ENCODE results near the gene IPO4.

IPO4 gene

DNA sequence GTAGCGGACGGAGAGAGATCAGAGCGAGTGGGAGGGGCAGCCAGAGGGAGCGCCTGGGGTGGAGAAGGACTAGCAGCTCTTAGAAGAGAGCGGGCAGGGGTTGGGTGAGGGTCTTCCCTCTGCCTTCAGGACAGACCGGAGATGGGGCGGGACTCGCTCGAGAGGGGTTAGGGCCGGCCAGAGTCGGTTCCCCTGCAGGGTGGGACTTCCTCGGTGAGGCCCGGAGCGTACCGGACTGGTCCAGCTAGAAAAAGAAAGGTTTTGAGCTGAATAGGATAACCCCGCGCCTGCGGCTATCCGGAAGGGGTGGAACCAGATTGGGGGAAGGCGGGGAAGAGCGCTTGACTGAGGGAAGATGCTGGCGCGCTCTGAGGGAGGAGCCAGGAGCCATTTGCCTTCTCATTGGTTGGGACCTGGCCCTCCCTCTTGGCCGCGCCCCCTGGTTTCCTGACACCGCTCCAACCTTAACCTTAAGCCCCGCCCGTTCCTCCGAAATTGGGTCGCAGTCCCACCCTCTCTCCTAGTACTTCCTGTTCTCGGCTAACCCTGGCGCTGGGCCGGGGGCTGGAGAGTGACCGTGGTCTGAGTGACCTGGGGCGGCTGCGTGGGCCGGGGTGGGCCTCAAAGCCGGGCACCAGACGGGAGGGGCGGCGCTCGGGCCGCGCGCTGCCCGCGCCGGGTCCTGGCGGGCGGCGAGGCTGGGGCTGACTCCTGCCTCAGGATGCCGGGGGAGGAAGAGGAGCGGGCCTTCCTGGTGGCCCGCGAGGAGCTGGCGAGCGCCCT lies 41.4 kb downstream of the IPO4 start, which contains the start of gene RNF31:
TSS of gene RNF31 (plus strand) at position 521 of the 783 bp plus-strand sequence. CDS start at position 722, 201 bp downstream.
- DNase-seq = peak; percentile 99

DNA sequence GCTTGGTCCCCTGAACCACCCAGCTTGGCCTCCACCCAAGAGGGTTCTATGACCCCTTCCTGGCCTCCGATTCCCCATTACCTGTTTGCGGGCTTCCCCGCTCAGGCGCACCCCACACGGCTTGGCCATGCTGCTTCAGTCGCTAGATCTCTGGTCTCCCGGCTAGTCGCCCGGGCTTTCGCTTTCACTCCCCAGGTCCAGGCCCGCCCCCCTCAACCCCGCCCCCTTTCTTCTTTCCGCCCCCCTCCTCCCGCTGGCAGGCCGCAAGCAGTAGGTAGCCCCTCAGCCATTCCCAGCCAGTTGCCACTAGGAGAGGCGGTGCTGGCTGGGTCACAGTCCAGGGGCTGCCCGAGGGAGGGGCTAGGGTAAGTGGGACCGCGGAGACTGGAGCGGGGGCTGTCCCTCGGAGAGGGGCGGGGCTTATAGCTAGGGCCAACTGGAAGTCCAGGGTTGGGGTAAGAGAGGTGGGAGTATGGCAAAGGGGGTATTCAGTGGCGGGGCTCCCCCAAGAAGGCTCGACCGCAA lies 42.1 kb downstream of the IPO4 start, which contains the start of gene PSME2:
TSS of gene PSME2 (minus strand) at position 158 of the 525 bp plus-strand sequence. CDS start at position 129, 29 bp downstream.
- peak; percentile 98 for DNase-seq

- DNase-seq = no peak
Measured at GRCh38 chr14:24145690-24146452, 42.7 kb downstream of the IPO4 start.

DNA sequence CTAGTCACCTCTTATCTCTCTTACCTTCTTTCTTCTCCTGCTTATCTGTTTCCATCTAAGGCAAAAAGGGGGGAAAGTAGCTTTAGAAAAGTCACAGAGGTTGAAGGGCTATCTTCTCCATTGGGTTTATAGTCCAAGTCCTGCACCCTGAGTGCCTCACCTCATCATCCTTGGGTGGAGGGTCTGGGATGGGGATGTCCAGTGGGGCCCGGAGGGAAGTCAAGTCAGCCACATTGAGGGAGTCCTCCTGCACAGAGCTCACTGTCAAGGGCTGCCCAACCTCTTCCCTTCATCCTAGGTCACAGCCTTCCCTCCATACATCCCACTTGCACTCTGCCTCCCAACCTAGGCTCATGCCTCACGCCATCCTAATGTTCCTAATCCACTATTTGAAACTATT lies 43.4 kb downstream of the IPO4 start:
- DNase-seq = no peak

DNA sequence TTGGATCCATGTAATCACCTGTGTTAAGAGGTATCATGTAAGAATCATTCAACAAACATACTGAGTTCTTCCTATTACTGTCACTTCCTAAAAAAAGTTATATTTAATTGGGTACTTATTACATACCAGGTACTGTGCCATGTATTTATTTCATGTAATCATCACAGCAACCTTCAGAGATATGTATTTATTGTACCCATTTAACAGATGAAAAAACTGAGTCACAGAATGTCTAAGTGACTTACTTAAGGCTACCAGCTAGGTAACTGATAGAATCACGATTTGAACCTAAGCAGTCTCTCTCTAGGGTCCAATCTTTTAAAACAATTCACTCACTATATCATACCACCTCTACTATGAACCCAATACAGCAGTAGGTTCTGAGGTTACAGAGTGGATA lies 44.2 kb downstream of the IPO4 start:
- no peak for DNase-seq

DNA sequence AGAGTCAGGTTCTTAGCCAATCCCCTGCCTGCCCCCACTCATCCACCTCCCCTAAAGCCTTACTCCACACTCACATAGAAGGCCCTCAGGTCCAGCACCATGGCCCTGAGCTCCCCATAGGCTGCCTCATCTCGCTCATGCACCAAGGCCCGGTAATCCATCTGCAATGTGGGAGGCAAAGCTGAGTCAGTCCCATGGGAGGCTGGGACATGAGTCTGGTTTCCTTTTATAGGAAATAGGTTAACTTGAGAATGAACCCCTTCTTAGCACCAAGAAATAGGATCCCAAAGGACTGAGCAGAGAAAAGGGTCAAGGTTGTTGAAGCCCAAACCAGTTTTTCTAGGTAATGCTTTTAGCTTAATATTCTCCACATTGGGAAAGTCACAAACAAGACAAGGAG lies 45.1 kb downstream of the IPO4 start:
- DNase-seq = no peak

DNA sequence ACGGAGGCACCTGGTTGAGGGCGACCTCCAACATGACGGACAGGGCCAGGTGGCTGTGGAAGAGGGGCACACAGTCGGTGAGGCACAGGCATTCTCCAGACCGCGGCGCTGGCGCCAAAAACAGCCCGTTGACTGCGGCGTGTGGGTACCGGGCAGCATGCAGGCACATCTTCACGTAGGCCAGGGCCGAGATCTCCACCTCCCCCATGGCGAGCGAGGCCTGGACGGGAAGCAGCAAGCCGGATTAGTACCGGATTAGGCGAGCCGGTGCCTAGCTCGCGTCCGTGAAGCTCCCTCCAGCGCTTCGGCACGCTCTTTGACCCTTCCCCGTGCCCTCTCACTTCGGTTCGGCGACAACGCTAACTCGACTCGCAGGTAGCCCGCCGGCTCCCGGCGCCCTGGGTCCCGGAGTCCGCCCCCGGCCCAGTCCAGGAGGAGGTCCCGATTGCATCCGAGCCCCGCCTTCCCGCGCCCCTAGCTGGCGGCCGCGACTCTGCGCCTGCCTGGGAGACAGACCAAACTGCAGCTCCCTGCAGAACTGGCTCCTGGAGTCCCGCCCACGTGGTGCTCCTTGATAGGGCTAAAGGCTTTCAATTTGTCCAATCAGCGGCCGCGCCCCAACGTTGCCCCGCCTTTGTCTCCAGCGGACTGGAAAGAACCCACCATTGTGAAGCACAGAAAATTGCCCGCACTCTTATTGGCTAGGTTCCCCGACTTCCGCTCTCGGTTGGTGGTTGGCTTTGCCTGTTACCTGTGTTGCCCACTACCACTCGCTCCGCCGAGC lies 47.3 kb downstream of the IPO4 start, which contains the start of gene EMC9:
TSS of gene EMC9 (minus strand) at position 495 of the 784 bp plus-strand sequence. CDS start at position 208, 287 bp downstream.
- DNase-seq = peak; percentile 100

DNA sequence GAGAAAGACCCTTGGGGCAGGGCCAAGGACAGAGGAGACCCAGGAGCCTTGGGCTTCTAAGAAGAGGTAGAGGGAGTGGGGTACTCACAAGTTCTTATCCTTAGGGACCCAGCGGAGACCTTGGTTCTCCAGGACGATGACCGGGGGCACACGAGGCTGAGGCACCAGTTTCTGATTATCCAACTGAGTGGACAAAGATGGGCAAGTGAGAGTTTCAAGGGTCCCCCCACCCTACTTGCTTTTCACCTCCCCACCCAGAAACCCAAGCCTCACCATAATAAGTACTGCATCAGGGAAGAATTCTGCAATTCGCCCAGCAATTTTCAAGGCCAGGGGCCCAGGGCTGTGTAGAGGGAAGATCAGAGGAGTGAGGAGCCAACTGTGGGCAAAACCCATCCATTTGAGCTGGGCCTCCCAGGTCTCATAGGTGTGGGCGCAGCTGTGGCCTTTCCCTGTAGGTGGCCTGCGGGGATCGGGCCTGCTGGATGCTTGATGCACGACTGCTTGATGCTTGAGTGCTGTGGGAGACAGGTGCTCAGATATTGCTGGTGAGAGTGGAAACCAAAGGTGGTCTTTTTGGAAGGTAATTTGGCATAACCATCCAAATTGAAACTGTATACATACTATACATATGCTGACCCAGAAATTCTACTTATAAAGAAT lies 49.2 kb downstream of the IPO4 start:
- DNase-seq = peak; percentile 2

- no peak for DNase-seq
Measured at GRCh38 chr14:24138396-24139271, 50.0 kb downstream of the IPO4 start.

- DNase-seq = no peak
Measured at GRCh38 chr14:24137529-24138395, 50.9 kb downstream of the IPO4 start.

- peak; percentile 36 for DNase-seq
Measured at GRCh38 chr14:24136684-24137528, 51.7 kb downstream of the IPO4 start.

GRCh38 chr14:24135834-24136683 lies 52.6 kb downstream of the IPO4 start, which contains the start of gene PSME1:
TSS of gene PSME1 (plus strand) at chr14:24136194. CDS start at chr14:24136263, 69 bp downstream.
- DNase-seq = peak; percentile 95

DNA sequence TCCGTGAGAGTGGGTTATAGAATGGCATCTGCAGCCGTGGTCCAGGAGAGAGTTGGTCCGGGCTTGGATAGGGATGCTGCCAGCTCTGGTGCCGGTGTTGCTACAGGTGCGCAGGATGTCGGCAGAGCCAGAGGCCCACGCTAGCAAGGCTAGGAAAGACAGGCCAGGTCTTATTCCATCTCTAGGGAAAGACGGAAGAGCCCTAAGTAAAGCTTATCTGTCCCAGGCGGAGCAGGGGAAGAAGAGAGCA lies 53.1 kb downstream of the IPO4 start:
- DNase-seq = no peak

GRCh38 chr14:24133735-24134134 lies 54.9 kb downstream of the IPO4 start:
- DNase-seq = no peak

DNA sequence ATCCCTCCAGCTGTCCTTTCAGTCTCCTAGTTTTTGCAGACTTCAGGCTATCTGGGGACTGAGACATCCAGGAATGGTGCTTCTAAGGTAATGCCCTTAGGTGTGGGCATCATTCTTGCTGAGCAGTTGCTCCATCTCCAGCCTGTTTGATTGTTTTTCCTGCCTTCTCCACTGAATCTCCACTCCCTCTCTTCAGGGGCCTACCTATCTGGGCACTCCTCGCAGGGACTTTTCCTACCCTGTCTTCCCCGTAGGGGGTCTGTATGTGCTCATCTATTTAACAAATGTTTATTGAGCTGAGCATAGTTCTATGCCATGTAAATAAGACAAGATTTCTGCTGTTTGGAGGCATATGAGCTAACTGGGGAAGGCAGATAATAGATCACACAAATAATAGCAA lies 55.6 kb downstream of the IPO4 start:
- no peak for DNase-seq

DNA sequence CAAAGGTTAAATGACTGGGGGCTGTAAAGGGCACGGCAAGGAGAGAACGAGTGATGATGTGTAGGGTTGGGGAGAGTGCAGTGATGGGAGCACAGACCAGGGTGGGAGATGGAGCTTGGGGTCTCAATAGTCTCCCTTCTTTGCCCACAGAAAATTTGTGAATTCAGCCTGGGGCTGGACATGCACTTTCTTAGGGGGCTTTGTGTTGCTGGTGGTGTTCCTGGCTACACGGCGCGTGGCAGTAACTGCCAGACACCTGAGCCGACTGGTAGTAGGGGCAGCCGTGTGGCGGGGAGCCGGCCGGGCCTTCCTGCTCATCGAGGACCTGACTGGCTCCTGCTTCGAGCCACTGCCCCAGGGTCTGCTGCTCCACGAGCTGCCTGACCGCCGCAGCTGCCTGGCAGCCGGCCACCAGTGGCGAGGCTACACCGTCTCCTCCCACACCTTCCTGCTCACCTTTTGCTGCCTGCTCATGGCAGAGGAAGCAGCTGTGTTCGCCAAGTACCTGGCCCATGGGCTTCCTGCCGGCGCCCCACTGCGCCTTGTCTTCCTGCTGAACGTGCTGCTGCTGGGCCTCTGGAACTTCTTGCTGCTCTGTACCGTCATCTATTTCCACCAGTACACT lies 56.4 kb downstream of the IPO4 start:
- no peak for DNase-seq

DNA sequence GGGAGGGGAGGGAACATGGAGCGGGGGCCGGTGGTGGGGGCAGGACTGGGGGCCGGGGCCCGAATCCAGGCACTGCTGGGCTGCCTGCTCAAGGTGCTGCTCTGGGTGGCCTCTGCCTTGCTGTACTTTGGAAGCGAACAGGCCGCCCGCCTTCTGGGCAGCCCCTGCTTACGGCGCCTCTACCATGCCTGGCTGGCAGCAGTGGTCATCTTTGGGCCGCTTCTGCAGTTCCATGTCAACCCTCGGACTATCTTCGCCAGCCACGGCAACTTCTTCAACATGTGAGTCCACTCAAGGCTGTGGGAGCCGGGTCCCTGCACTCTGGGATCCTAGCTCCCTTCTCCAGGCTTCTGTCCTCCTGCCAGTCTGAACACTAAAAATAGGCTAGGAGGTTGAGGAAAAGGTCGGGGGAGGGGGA lies 57.1 kb downstream of the IPO4 start:
- no peak for DNase-seq
